Gastrocnemius medialis (tissue), 4 donors: ENCODE data around the gene PDE4D. TPM values are rescaled to one million over a fixed set of nuclear protein-coding genes. Genes with fewer than 3 reads are reported as not detected.

Experiments
- ATAC-seq, 2 donors: fragments of 150-250 bp; one replicate each; pipeline ENCODE4 v1.9.1; 2016
- DNase-seq, 2 donors: peaks; one replicate each; pipeline ENCODE4 v3.0.0-alpha.2; 2019
- H3K27ac ChIP-seq, 4 donors: fragments of 200-600 bp; sonication (generic); 1 replicate in 1 of 4; 2 replicates in 3 of 4; pipeline ENCODE4 v1.5.1; 2016 to 2018; ENCODE audit warnings: mild to moderate bottlenecking in 2 of 4, moderate library complexity in 1 of 4
- H3K27me3 ChIP-seq, 3 donors: fragments of 200-600 bp; sonication (generic) in 2 of 3; 1 replicate in 1 of 3; 2 replicates in 2 of 3; pipeline versions ENCODE4 v1.5.1 to v1.6.0; 2016 to 2019; ENCODE audit warnings: mild to moderate bottlenecking in 1 of 3, moderate library complexity in 1 of 3
- H3K36me3 ChIP-seq, 2 donors: fragments of 200-600 bp; sonication (generic) in 1 of 2; one replicate each; pipeline ENCODE4 v1.5.1; 2017 to 2018
- H3K4me1 ChIP-seq, 2 donors: fragments of 200-600 bp; sonication (generic) in 1 of 2; one replicate each; pipeline ENCODE4 v1.5.1; 2016 to 2017; ENCODE audit warnings: mild to moderate bottlenecking in 2 of 2
- H3K4me3 ChIP-seq, 4 donors: fragments of 200-600 bp; sonication (generic) in 3 of 4; 1 replicate in 1 of 4; 2 replicates in 3 of 4; pipeline ENCODE4 v1.5.1; 2016 to 2019; ENCODE audit warnings: mild to moderate bottlenecking in 2 of 4
- H3K9me3 ChIP-seq, 3 donors: fragments of 200-600 bp; sonication (generic) in 2 of 3; 1 replicate in 1 of 3; 2 replicates in 2 of 3; pipeline ENCODE4 v1.5.1; 2016 to 2019
- CTCF ChIP-seq, 5 experiments: fragments of 450-650 bp in 3 of 5; fragments of 200-600 bp in 2 of 5; sonication (generic) in 2 of 5; IDR thresholded peaks in 4 of 5; conservative IDR thresholded peaks in 1 of 5; 1 replicate in 4 of 5; 2 replicates in 1 of 5; pipeline ENCODE4 v1.5.1; 2016 to 2019; ENCODE audit warnings: antibody characterized with exemption in 5 of 5, mild to moderate bottlenecking in 3 of 5, moderate library complexity in 3 of 5
- POLR2A ChIP-seq, 2 donors: fragments of 450-650 bp; IDR thresholded peaks; one replicate each; pipeline ENCODE4 v1.6.1; 2017; ENCODE audit warnings: antibody characterized with exemption in 2 of 2, mild to moderate bottlenecking in 2 of 2, moderate library complexity in 2 of 2
- in situ Hi-C, 4 donors: fragments of 200-750 bp; cut with MboI; loops; one replicate each; pipeline versions ENCODE4 v1.15.0 to v1.8.0; 2017; ENCODE audit warnings: low sequenced_read_pairs in 4 of 4
- intact Hi-C: fragments of 100-400 bp; cut with DNase I; formaldehyde crosslinking; loops from one replicate; pipeline ENCODE4 v1.15.1; 2023; ENCODE audit warnings: low total_unique reads
- total RNA-seq, 4 donors: library from RNA; depleted of rRNA; stranded (reverse); fragments of >200 nt; gene quantifications; one replicate each; pipeline versions ENCODE4 v1.1.0 to v1.2.3, GENCODE V29; 2016

Gene PDE4D
- total RNA-seq, 4 donors from 2014 or later, result 133 to 223 (median 185) TPM

GRCh38 chr5:59340637-59341036 lies 552.9 kb downstream of the PDE4D start:
- H3K27ac ChIP-seq, result no peak overlapping the region
- H3K4me1 ChIP-seq, result peaks cover 43 to 49% of the 10 kb centered on the region in 2 donors
- DNase-seq, result no peak
- TF ChIP-seq CTCF (IDR thresholded peaks at IDR 0.05 in 4 of 5, conservative IDR thresholded peaks at IDR 0.05 in 1 of 5) (no peak), POLR2A (IDR thresholded peaks at IDR 0.05) (no peak)
- no peaks in the 10 kb centered on the region for H3K9me3 ChIP-seq
- intact Hi-C loops, result no loop called here
- H3K36me3 ChIP-seq, result no peaks in the 10 kb centered on the region
- ATAC-seq, result no peak
- H3K4me3 ChIP-seq, result no peak overlapping the region
- in situ Hi-C loops, result no loop called here
- no peaks in the 10 kb centered on the region for H3K27me3 ChIP-seq

- DNase-seq (no peak), ATAC-seq (no peak)
- Histone ChIP-seq H3K27ac (no peak overlapping the region), H3K4me3 (no peak overlapping the region), H3K36me3 (no peaks in the 10 kb centered on the region), H3K27me3 (no peaks in the 10 kb centered on the region), H3K9me3 (no peaks in the 10 kb centered on the region), H3K4me1 (peaks cover 35 to 50% of the 10 kb centered on the region in 2 donors)
- intact Hi-C loops (no loop called here), in situ Hi-C loops (no loop called here)
- TF ChIP-seq CTCF (IDR thresholded peaks at IDR 0.05 in 4 of 5, conservative IDR thresholded peaks at IDR 0.05 in 1 of 5) (no peak), POLR2A (IDR thresholded peaks at IDR 0.05) (no peak)
Measured at GRCh38 chr5:59337240-59337639, 556.3 kb downstream of the PDE4D start.

- intact Hi-C loops, result no loop called here
- DNase-seq (no peak), ATAC-seq (no peak)
- TF ChIP-seq CTCF (IDR thresholded peaks at IDR 0.05 in 4 of 5, conservative IDR thresholded peaks at IDR 0.05 in 1 of 5) (no peak), POLR2A (IDR thresholded peaks at IDR 0.05) (no peak)
- H3K27me3 ChIP-seq, result no peaks in the 10 kb centered on the region
- H3K4me3 ChIP-seq, result no peak overlapping the region
- H3K36me3 ChIP-seq, result no peaks in the 10 kb centered on the region
- H3K27ac ChIP-seq, result peak overlapping the region in 1 of 4 donors; percentile 2
- H3K4me1 ChIP-seq, result peaks cover 31 to 53% of the 10 kb centered on the region in 2 donors
- in situ Hi-C loops, result no loop called here
- no peaks in the 10 kb centered on the region for H3K9me3 ChIP-seq
Measured at GRCh38 chr5:59335544-59335943, 558.0 kb downstream of the PDE4D start.

- H3K9me3 ChIP-seq, result no peaks in the 10 kb centered on the region
- TF ChIP-seq POLR2A (IDR thresholded peaks at IDR 0.05) (no peak), CTCF (IDR thresholded peaks at IDR 0.05 in 4 of 5, conservative IDR thresholded peaks at IDR 0.05 in 1 of 5) (no peak)
- peak overlapping the region in 1 of 4 donors; percentile 26 for H3K27ac ChIP-seq
- no peaks in the 10 kb centered on the region for H3K36me3 ChIP-seq
- no peak for DNase-seq
- H3K27me3 ChIP-seq, result no peaks in the 10 kb centered on the region
- no peak for ATAC-seq
- in situ Hi-C loops, result no loop called here
- peaks cover 46 to 68% of the 10 kb centered on the region in 2 donors for H3K4me1 ChIP-seq
- intact Hi-C loops, result no loop called here
- H3K4me3 ChIP-seq, result no peak overlapping the region
Measured at GRCh38 chr5:59333416-59333815, 560.1 kb downstream of the PDE4D start.
